H1 (cell line): ENCODE results near the gene AQP2. TPM values are rescaled to one million over a fixed set of nuclear protein-coding genes. Genes with fewer than 3 reads are reported as not detected.

Experiments
- CTCF ChIA-PET: fragments of 300-600 bp; sonication (Branson Sonifier 250); formaldehyde crosslinking; loops from one replicate; lab custom pipeline; 2021; ENCODE audit not compliant: partially characterized antibody; lab: Charles Lee
- POLR2A ChIA-PET: fragments of 300-600 bp; sonication (Branson Sonifier 250); formaldehyde crosslinking; loops from one replicate; lab custom pipeline; 2021; ENCODE audit warnings: inconsistent platforms; ENCODE audit not compliant: partially characterized antibody; lab: Charles Lee
- DNase-seq, 2 experiments: peaks; one replicate each; pipeline versions ENCODE4 v3.0.0 to v3.0.0-alpha.2; 2010 to 2022; ENCODE audit warnings: low spot score in 2 of 2, low read depth in 1 of 2, mixed read lengths in 1 of 2
- FAIRE-seq: peaks from 2 replicates; lab custom pipeline; 2011; peaks lifted over from hg19 to GRCh38; lab: Jason Lieb, UNC
- H2AFZ ChIP-seq: 2 replicates; pipeline ENCODE4 v1.8.1; 2012; ENCODE audit warnings: low read length, inconsistent platforms
- H2AK5ac ChIP-seq: 2 replicates; pipeline ENCODE4 v1.6.1; 2013; ENCODE audit warnings: low read depth, low read length
- H2BK120ac ChIP-seq: replicated peaks from 2 replicates; pipeline ENCODE3; 2013; ENCODE audit warnings: low read depth, low read length, inconsistent platforms
- H2BK12ac ChIP-seq: 2 replicates; pipeline ENCODE4 v1.6.1; 2013; ENCODE audit warnings: low read depth, low read length
- H2BK15ac ChIP-seq: 2 replicates; pipeline ENCODE4 v1.6.1; 2013; ENCODE audit warnings: low read length
- H2BK20ac ChIP-seq: 2 replicates; pipeline ENCODE4 v1.6.1; 2013; ENCODE audit warnings: low read length
- H2BK5ac ChIP-seq: 2 replicates; pipeline ENCODE4 v1.6.1; 2013; ENCODE audit warnings: low read depth, low read length
- H3K14ac ChIP-seq: 2 replicates; pipeline ENCODE4 v1.6.1; 2013; ENCODE audit warnings: inconsistent platforms; ENCODE audit not compliant: insufficient read length
- H3K18ac ChIP-seq: 2 replicates; pipeline ENCODE4 v1.6.1; 2013; ENCODE audit warnings: low read length; ENCODE audit errors: extremely low read depth
- H3K23ac ChIP-seq: 2 replicates; pipeline ENCODE4 v1.6.1; 2013; ENCODE audit warnings: inconsistent platforms; ENCODE audit not compliant: insufficient read length
- H3K23me2 ChIP-seq: 2 replicates; pipeline ENCODE4 v1.6.1; 2013; ENCODE audit warnings: low read depth, low read length
- H3K27ac ChIP-seq: 2 replicates; pipeline ENCODE4 v1.6.1; 2011; ENCODE audit warnings: low read depth, low read length, inconsistent platforms
- H3K27me3 ChIP-seq, 4 experiments: replicated peaks in 1 of 4; 1 replicate in 1 of 4; 2 replicates in 3 of 4; pipeline versions ENCODE4 v1.6.1 to v1.8.1; 2011 to 2013; ENCODE audit warnings: low read length in 3 of 4, mild to moderate bottlenecking in 3 of 4, inconsistent platforms in 2 of 4, mixed read lengths in 2 of 4, moderate library complexity in 1 of 4; ENCODE audit not compliant: control insufficient read depth in 3 of 4, insufficient read depth in 3 of 4; ENCODE audit errors: extremely low read depth in 1 of 4
- H3K36me3 ChIP-seq, 4 experiments: 2 replicates each; pipeline versions ENCODE4 v1.6.1 to v1.8.1; 2011 to 2013; ENCODE audit warnings: mild to moderate bottlenecking in 4 of 4, low read length in 3 of 4, moderate library complexity in 2 of 4, control low read depth in 1 of 4, inconsistent platforms in 1 of 4; ENCODE audit not compliant: insufficient read depth in 4 of 4, control insufficient read depth in 2 of 4
- H3K4ac ChIP-seq: replicated peaks from 2 replicates; pipeline ENCODE3; 2013; ENCODE audit warnings: low read length, low read depth, mixed read lengths, inconsistent platforms; ENCODE audit not compliant: insufficient read length
- H3K4me1 ChIP-seq, 4 experiments: replicated peaks in 1 of 4; 1 replicate in 1 of 4; 2 replicates in 3 of 4; pipeline versions ENCODE4 v1.6.1 to v1.8.1; 2011 to 2013; ENCODE audit warnings: low read length in 3 of 4, inconsistent platforms in 2 of 4, mixed read lengths in 1 of 4; ENCODE audit not compliant: insufficient read depth in 4 of 4, control insufficient read depth in 3 of 4
- H3K4me2 ChIP-seq, 2 experiments: 2 replicates each; pipeline versions ENCODE4 v1.6.1 to v1.8.1; 2011 to 2013; ENCODE audit warnings: low read depth in 2 of 2, low read length in 2 of 2, control low read depth in 1 of 2, inconsistent platforms in 1 of 2, mild to moderate bottlenecking in 1 of 2; ENCODE audit not compliant: insufficient read depth in 1 of 2
- H3K4me3 ChIP-seq, 4 experiments: fragments of 200-600, 300-600 bp in 1 of 4; sonication (generic), shearing (Covaris generic), sonication (Bioruptor Twin) in 1 of 4; 2 replicates each; pipeline versions ENCODE4 v1.5.1 to v1.8.1; 2011 to 2016; ENCODE audit warnings: low read length in 4 of 4, low read depth in 3 of 4, control low read depth in 2 of 4, inconsistent platforms in 2 of 4, mild to moderate bottlenecking in 2 of 4, mixed read lengths in 1 of 4, moderate library complexity in 1 of 4; ENCODE audit not compliant: insufficient read depth in 2 of 4; ENCODE audit errors: extremely low read depth in 1 of 4
- H3K56ac ChIP-seq: replicated peaks from 2 replicates; pipeline ENCODE3; 2013; ENCODE audit warnings: low read depth, mild to moderate bottlenecking, mixed read lengths, low read length, inconsistent platforms; ENCODE audit not compliant: insufficient read length
- H3K79me1 ChIP-seq: 2 replicates; pipeline ENCODE4 v1.6.1; 2013; ENCODE audit warnings: low read depth, low read length, control low read depth
- H3K79me2 ChIP-seq, 2 experiments: 2 replicates each; pipeline versions ENCODE4 v1.6.1 to v1.8.1; 2012 to 2013; ENCODE audit warnings: low read length in 2 of 2, mild to moderate bottlenecking in 2 of 2, inconsistent platforms in 1 of 2; ENCODE audit not compliant: insufficient read depth in 2 of 2, control insufficient read depth in 1 of 2
- H3K9ac ChIP-seq, 4 experiments: replicated peaks in 1 of 4; 1 replicate in 1 of 4; 2 replicates in 3 of 4; pipeline versions ENCODE4 v1.6.1 to v1.8.1; 2011 to 2013; ENCODE audit warnings: low read depth in 3 of 4, low read length in 3 of 4, control low read depth in 2 of 4, mild to moderate bottlenecking in 2 of 4, moderate library complexity in 2 of 4, inconsistent platforms in 1 of 4; ENCODE audit errors: extremely low read depth in 1 of 4
- H3K9me3 ChIP-seq, 2 experiments: 2 replicates each; pipeline versions ENCODE4 v1.6.1 to v1.8.1; 2012 to 2013; ENCODE audit warnings: mild to moderate bottlenecking in 2 of 2, moderate library complexity in 2 of 2, control low read depth in 1 of 2, inconsistent platforms in 1 of 2, low read depth in 1 of 2, low read length in 1 of 2, mixed read lengths in 1 of 2; ENCODE audit not compliant: insufficient read depth in 2 of 2
- H4K20me1 ChIP-seq, 2 experiments: replicated peaks in 1 of 2; 2 replicates each; pipeline versions ENCODE3 to v1.8.1; 2011 to 2013; ENCODE audit warnings: inconsistent platforms in 2 of 2, low read length in 2 of 2, mild to moderate bottlenecking in 1 of 2; ENCODE audit not compliant: insufficient read depth in 2 of 2, control insufficient read depth in 1 of 2
- H4K5ac ChIP-seq: 2 replicates; pipeline ENCODE4 v1.6.1; 2013; ENCODE audit warnings: low read length, low read depth, mixed read lengths, inconsistent platforms; ENCODE audit not compliant: insufficient read length
- H4K8ac ChIP-seq: 2 replicates; pipeline ENCODE4 v1.8.0; 2013; ENCODE audit warnings: mild to moderate bottlenecking, moderate library complexity, low read length, inconsistent platforms; ENCODE audit not compliant: insufficient read depth; ENCODE audit errors: extremely low read depth
- H4K91ac ChIP-seq: replicated peaks from 2 replicates; pipeline ENCODE3; 2013; ENCODE audit warnings: low read length, mixed read lengths, inconsistent platforms; ENCODE audit not compliant: insufficient read length
- ATF3 ChIP-seq: IDR thresholded peaks from 2 replicates; pipeline ENCODE4 v1.6.1; 2011; ENCODE audit warnings: low read depth, mild to moderate bottlenecking, low read length; ENCODE audit not compliant: insufficient read depth
- BRCA1 ChIP-seq: IDR thresholded peaks from 2 replicates; pipeline ENCODE4 v1.6.1; 2012; ENCODE audit warnings: low read depth, low read length, improper control_type of control experiment
- CBX5 ChIP-seq: fragments of 300-800, 300-1000 bp; sonication (generic); IDR thresholded peaks from 2 replicates; pipeline ENCODE4 v1.7.1; 2016; ENCODE audit warnings: antibody characterized with exemption, low read length, low read depth
- HDAC6 ChIP-seq: IDR thresholded peaks from one replicate; pipeline ENCODE4 v1.7.1; 2012; ENCODE audit warnings: low read depth, mild to moderate bottlenecking, inconsistent platforms, low read length, moderate library complexity
- JUND ChIP-seq: IDR thresholded peaks from 2 replicates; pipeline ENCODE4 v1.6.1; 2011; ENCODE audit warnings: mild to moderate bottlenecking, improper control_type of control experiment, low read length
- KDM5A ChIP-seq: fragments of 200-600 bp; IDR thresholded peaks from 2 replicates; pipeline ENCODE4 v1.7.1; 2012; ENCODE audit warnings: mild to moderate bottlenecking, low read length, inconsistent platforms, mixed read lengths
- MAX ChIP-seq: IDR thresholded peaks from 2 replicates; pipeline ENCODE4 v1.6.1; 2012; ENCODE audit warnings: inconsistent platforms
- POLR2A ChIP-seq, 2 experiments: IDR thresholded peaks; 1 replicate in 1 of 2; 2 replicates in 1 of 2; pipeline ENCODE4 v1.6.1; 2011; ENCODE audit warnings: low read depth in 2 of 2, low read length in 2 of 2, mild to moderate bottlenecking in 2 of 2; ENCODE audit errors: control extremely low read depth in 1 of 2
- SIX5 ChIP-seq: IDR thresholded peaks from 2 replicates; pipeline ENCODE4 v1.6.1; 2011; ENCODE audit warnings: mild to moderate bottlenecking, low read depth, low read length
- SP1 ChIP-seq: IDR thresholded peaks from 2 replicates; pipeline ENCODE4 v1.6.1; 2011; ENCODE audit warnings: low read depth, low read length
- TCF12 ChIP-seq: IDR thresholded peaks from 2 replicates; pipeline ENCODE4 v1.6.1; 2011; ENCODE audit warnings: low read depth, mild to moderate bottlenecking, low read length
- WGBS, 2 experiments: shearing (Covaris generic) in 1 of 2; methylation state at CpG; one replicate each; pipeline versions ENCODE4 v1.1.6 to v1.1.7; 2013 to 2015; ENCODE audit warnings: low lambda C conversion rate in 2 of 2, mixed read lengths in 2 of 2, inconsistent platforms in 1 of 2, low coverage in 1 of 2, missing lambda C conversion rate in 1 of 2; ENCODE audit not compliant: insufficient replicate concordance in 2 of 2, insufficient coverage in 1 of 2, insufficient read length in 1 of 2; ENCODE audit errors: extremely low coverage in 1 of 2, missing lambda C conversion rate in 1 of 2; 5-methylcytosine and 5-hydroxymethylcytosine counted together
- polyA plus RNA-seq, 7 experiments: library from polyadenylated mRNA; depleted of rRNA in 3 of 7; stranded (reverse) in 5 of 7; unstranded in 2 of 7; fragments of >200 nt in 5 of 7; fragments of 200-250 nt in 2 of 7; gene quantifications; 1 replicate in 5 of 7; 2 replicates in 1 of 7; 4 replicates in 1 of 7; pipeline versions ENCODE4 v1.2.1 to v1.2.3, GENCODE V29; 2011 to 2013; ENCODE audit warnings: missing spikeins in 2 of 7, mixed read lengths in 2 of 7
- total RNA-seq: library from RNA; stranded (reverse); fragmentation: NEBNext Ultra II Directional; extraction: Animal tissue kit (Norgen Biotek cat#: 25700); gene quantifications from 2 replicates; pipeline ENCODE4 v1.2.1, GENCODE V29; 2021

AQP2 gene
- total and polyA plus RNA-seq, 2 of the 8 experiments (the other 6 are each of a cell fraction or from before 2014, with no cell fraction given) = not detected

GRCh38 chr12:49983892-49984291, 33.4 kb downstream of the AQP2 start:
- no peak overlapping the region for H3K9ac ChIP-seq
- FAIRE-seq = no peak
- no peaks in the 10 kb centered on the region for H3K23me2 ChIP-seq
- no peak overlapping the region for H3K27ac ChIP-seq
- no peak overlapping the region for H4K8ac ChIP-seq
- H3K18ac ChIP-seq = no peak overlapping the region
- peaks cover 0 to 6% of the 10 kb centered on the region in 2 experiments for H4K20me1 ChIP-seq
- H2BK15ac ChIP-seq = no peak overlapping the region
- no peak for DNase-seq
- no peak overlapping the region for H2BK120ac ChIP-seq
- H3K36me3 ChIP-seq = peaks cover 0 to 9% (median 3%) of the 10 kb centered on the region in 4 experiments; a peak in 3 of 8 replicates
- H3K14ac ChIP-seq = no peak overlapping the region
- H3K79me1 ChIP-seq = no peaks in the 10 kb centered on the region
- no peak overlapping the region for H2AK5ac ChIP-seq
- H3K4ac ChIP-seq = no peak overlapping the region
- H3K4me2 ChIP-seq = no peak overlapping the region
- H3K79me2 ChIP-seq = no peaks in the 10 kb centered on the region
- no peak overlapping the region for H4K91ac ChIP-seq
- ChIA-PET CTCF (interaction anchor here (0.8 to 23.0 kb wide), 13 partner anchors 9 to 221 kb away, joined by 3 to 420 read pairs (median 5); partner anchors contain the start of genes AQP5, AQP6 and ASIC1), POLR2A (interaction anchor here (0.9 kb wide), 1 partner anchor 15 kb away, joined by 3 read pairs; no protein-coding TSS in a partner anchor)
- no peak overlapping the region for H4K5ac ChIP-seq
- H2BK12ac ChIP-seq = no peak overlapping the region
- peaks cover 3 to 11% (median 7%) of the 10 kb centered on the region in 4 experiments for H3K4me1 ChIP-seq
- TF ChIP-seq KDM5A (no peak), MAX (no peak), SP1 (no peak), CBX5 (no peak), HDAC6 (no peak), SIX5 (no peak), ATF3 (no peak), TCF12 (no peak), POLR2A (IDR thresholded peaks at IDR 0.05; ENCODE audit: control extremely low read depth in 1 of 2, low read depth in 2 of 2, low read length in 2 of 2) (no peak), BRCA1 (no peak), JUND (no peak)
- no peak overlapping the region for H3K4me3 ChIP-seq
- H3K23ac ChIP-seq = no peak overlapping the region
- no peak overlapping the region for H2BK5ac ChIP-seq
- no peaks in the 10 kb centered on the region for H3K9me3 ChIP-seq
- no peaks in the 10 kb centered on the region for H3K27me3 ChIP-seq
- no peak overlapping the region for H3K56ac ChIP-seq
- 89% methylated on average over 8 of the region's 8 CpGs; no CpG with 5 or more reads in 1 of the 2 experiments for WGBS, 2 experiments
- H2AFZ ChIP-seq = no peak overlapping the region
- H2BK20ac ChIP-seq = no peak overlapping the region
